OCI-LY1 (cell line): ENCODE measurements around the gene ASAP3.
A peak's percentile ranks its signal among the peaks of the same experiment; 100 is the strongest.

Source experiments
- H2AFZ ChIP-seq: fragments of 200-600 bp; sonication (generic), shearing (Covaris generic); 2 replicates; pipeline ENCODE4 v1.6.0; 2014; ENCODE audit warnings: antibody characterized with exemption, mild to moderate bottlenecking, low read length
- H3F3A ChIP-seq: fragments of 200-600 bp; sonication (generic), shearing (Covaris generic); 2 replicates; pipeline ENCODE4 v1.6.0; 2014; ENCODE audit warnings: mild to moderate bottlenecking, antibody characterized with exemption, low read length, moderate library complexity; ENCODE audit not compliant: insufficient read depth
- H3K27ac ChIP-seq: fragments of 200-600 bp; sonication (generic); 2 replicates; pipeline ENCODE4 v1.5.1; 2014; ENCODE audit warnings: low read length, mixed run types, mild to moderate bottlenecking, low read depth; ENCODE audit not compliant: poor library complexity, severe bottlenecking
- H3K27me3 ChIP-seq: fragments of 200-600 bp; sonication (generic); 2 replicates; pipeline ENCODE4 v1.6.0; 2014; ENCODE audit warnings: antibody characterized with exemption, mild to moderate bottlenecking, low read length, moderate library complexity; ENCODE audit not compliant: insufficient read depth
- H3K36me3 ChIP-seq: fragments of 200-600 bp; sonication (generic); 2 replicates; pipeline ENCODE4 v1.6.1; 2014; ENCODE audit warnings: mild to moderate bottlenecking, antibody characterized with exemption, low read length, moderate library complexity, mixed read lengths; ENCODE audit not compliant: insufficient read depth
- H3K4me1 ChIP-seq: fragments of 200-600 bp; sonication (generic); 2 replicates; pipeline ENCODE4 v1.5.1; 2014; ENCODE audit warnings: mild to moderate bottlenecking, low read length, moderate library complexity; ENCODE audit not compliant: insufficient read depth, severe bottlenecking
- H3K4me2 ChIP-seq: fragments of 200-600 bp; sonication (generic), shearing (Covaris generic); 2 replicates; pipeline ENCODE4 v1.6.1; 2014; ENCODE audit warnings: low read length
- H3K4me3 ChIP-seq: fragments of 200-600 bp; sonication (generic); 2 replicates; pipeline ENCODE4 v1.5.1; 2014; ENCODE audit warnings: low read length, low read depth, mild to moderate bottlenecking, mixed read lengths; ENCODE audit not compliant: poor library complexity, severe bottlenecking
- H3K79me2 ChIP-seq: fragments of 200-600 bp; shearing (Covaris generic); 2 replicates; pipeline ENCODE4 v1.6.1; 2016; ENCODE audit warnings: mixed run types, low read length, mixed read lengths; ENCODE audit not compliant: insufficient read depth
- H3K9ac ChIP-seq: fragments of 200-600 bp; sonication (generic), shearing (Covaris generic); 2 replicates; pipeline ENCODE4 v1.6.1; 2014; ENCODE audit warnings: mild to moderate bottlenecking, low read length, mixed read lengths
- H3K9me2 ChIP-seq: fragments of 200-600 bp; sonication (generic), shearing (Covaris generic); 2 replicates; pipeline ENCODE4 v1.6.1; 2014; ENCODE audit warnings: low read depth, mild to moderate bottlenecking, low read length, mixed read lengths
- H3K9me3 ChIP-seq: fragments of 200-600 bp; shearing (Covaris generic); 2 replicates; pipeline ENCODE4 v1.6.1; 2014; ENCODE audit warnings: low read length, mixed read lengths
- H4K20me1 ChIP-seq: fragments of 200-600 bp; sonication (generic), shearing (Covaris generic); 2 replicates; pipeline ENCODE4 v1.6.0; 2016; ENCODE audit warnings: mild to moderate bottlenecking, low read length; ENCODE audit not compliant: insufficient read depth
- EZH2 ChIP-seq: fragments of 200-600 bp; sonication (generic), shearing (Covaris generic); IDR thresholded peaks from 2 replicates; pipeline ENCODE4 v1.8.0; 2017; ENCODE audit warnings: borderline replicate concordance, mixed run types, mild to moderate bottlenecking, antibody characterized with exemption, low read length, moderate library complexity, mixed read lengths
- TF ChIP-seq, protein P1 (sequence below): fragments of 200-600 bp; sonication (generic), shearing (Covaris generic); IDR thresholded peaks from 2 replicates; pipeline ENCODE4 v1.5.1; 2017; ENCODE audit warnings: mild to moderate bottlenecking, antibody characterized with exemption, low read length, moderate library complexity, mixed read lengths

Gene ASAP3

DNA sequence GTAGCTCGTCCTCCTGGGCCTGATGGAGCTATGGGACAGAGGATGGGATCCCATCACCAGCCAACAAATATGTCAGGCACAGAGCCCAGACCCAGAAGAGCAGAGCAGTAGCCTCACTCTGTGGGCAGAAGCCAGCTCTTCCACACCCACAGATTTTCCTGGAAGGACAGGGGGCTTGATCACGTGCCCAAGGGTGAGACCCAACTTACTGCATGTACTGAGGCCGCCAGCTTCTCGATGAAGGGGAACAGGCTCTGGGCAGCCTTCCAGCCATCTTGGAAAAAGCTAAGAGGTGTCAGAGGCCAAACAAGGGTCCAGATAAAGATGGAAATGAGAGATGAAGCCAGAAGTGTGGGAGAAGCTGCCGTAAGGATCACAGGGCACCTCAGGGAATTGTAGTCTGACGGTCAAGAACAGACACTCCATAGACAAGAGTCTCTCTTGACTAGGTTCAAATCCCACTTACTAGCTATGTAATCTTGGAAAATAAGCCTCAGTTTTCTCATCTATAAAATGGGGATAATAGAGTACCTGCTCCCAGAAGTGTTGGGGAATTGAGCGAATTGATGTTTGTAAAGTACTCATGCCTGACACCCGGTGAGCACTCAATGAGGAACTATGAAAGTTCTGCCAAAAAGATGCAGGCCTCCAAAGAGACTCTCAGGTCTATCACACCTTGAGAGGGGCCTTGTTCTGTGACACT is 42.4 kb downstream of the ASAP3 start:
- H3K9me2 ChIP-seq = no peaks in the 10 kb centered on the region
- TF ChIP-seq EZH2 = no peak
- TF ChIP-seq, protein P1, sequence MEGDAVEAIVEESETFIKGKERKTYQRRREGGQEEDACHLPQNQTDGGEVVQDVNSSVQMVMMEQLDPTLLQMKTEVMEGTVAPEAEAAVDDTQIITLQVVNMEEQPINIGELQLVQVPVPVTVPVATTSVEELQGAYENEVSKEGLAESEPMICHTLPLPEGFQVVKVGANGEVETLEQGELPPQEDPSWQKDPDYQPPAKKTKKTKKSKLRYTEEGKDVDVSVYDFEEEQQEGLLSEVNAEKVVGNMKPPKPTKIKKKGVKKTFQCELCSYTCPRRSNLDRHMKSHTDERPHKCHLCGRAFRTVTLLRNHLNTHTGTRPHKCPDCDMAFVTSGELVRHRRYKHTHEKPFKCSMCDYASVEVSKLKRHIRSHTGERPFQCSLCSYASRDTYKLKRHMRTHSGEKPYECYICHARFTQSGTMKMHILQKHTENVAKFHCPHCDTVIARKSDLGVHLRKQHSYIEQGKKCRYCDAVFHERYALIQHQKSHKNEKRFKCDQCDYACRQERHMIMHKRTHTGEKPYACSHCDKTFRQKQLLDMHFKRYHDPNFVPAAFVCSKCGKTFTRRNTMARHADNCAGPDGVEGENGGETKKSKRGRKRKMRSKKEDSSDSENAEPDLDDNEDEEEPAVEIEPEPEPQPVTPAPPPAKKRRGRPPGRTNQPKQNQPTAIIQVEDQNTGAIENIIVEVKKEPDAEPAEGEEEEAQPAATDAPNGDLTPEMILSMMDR = no peak
- H3K4me2 ChIP-seq = no peak overlapping the region
- no peak overlapping the region for H2AFZ ChIP-seq
- no peaks in the 10 kb centered on the region for H3K4me1 ChIP-seq
- H3K9ac ChIP-seq = no peak overlapping the region
- no peak overlapping the region for H3K27ac ChIP-seq
- H3K27me3 ChIP-seq = no peaks in the 10 kb centered on the region; the same call in 1 of the 2 replicates
- H3K4me3 ChIP-seq = no peak overlapping the region
- no peaks in the 10 kb centered on the region for H3K79me2 ChIP-seq
- no peaks in the 10 kb centered on the region for H4K20me1 ChIP-seq
- no peaks in the 10 kb centered on the region for H3F3A ChIP-seq
- H3K9me3 ChIP-seq = no peaks in the 10 kb centered on the region
- no peaks in the 10 kb centered on the region for H3K36me3 ChIP-seq

DNA sequence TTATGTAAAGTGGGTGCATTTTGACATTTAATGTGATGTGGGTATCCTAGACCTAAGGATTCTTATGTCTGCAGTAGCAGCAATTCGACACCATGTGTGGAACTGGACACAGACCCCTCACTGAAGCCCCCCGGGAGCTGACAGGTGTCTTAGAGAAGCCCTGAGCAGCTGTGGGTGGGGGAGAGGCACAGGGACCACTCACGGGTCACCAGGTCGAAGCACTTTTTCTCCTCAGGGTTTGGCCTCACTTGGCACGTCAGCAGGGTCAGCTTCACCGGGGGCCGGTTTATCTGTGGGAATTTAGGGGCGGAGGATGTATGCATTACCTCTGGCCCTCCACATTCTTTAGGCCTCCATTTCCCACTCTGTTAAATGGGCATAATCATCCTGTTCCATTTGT is 45.4 kb downstream of the ASAP3 start:
- Histone ChIP-seq H3K9me3 (no peaks in the 10 kb centered on the region), H3K9me2 (no peaks in the 10 kb centered on the region), H3K27me3 (no peaks in the 10 kb centered on the region; the same call in 1 of the 2 replicates), H3K79me2 (no peaks in the 10 kb centered on the region), H3K4me3 (no peak overlapping the region), H3K36me3 (no peaks in the 10 kb centered on the region), H4K20me1 (no peaks in the 10 kb centered on the region), H3F3A (no peaks in the 10 kb centered on the region), H3K9ac (no peak overlapping the region), H3K27ac (no peak overlapping the region), H3K4me1 (no peaks in the 10 kb centered on the region), H2AFZ (no peak overlapping the region), H3K4me2 (no peak overlapping the region)
- TF ChIP-seq EZH2 = no peak
- TF ChIP-seq, protein P1 = no peak

DNA sequence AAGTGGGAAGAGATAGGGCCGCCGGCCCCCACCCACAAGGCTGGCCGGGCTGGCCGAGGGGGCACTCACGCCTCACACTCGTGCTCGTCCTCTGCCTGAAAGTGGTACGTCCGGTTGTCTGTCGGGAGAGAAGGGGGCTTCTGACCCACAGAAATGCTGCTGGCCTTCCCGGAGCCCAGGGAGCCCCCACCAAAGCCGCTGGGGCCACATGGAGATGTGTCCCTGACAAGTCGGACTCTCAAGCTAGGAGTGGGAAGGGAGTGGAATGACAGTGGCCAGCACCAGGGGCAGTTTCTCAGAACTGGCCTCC is 46.7 kb downstream of the ASAP3 start:
- no peaks in the 10 kb centered on the region for H3K9me3 ChIP-seq
- H3K4me1 ChIP-seq = no peaks in the 10 kb centered on the region
- no peak overlapping the region for H3K9ac ChIP-seq
- H3K4me2 ChIP-seq = 0 out of 2 replicates have a peak overlapping the region, but pooled peaks have one; percentile 39
- H3F3A ChIP-seq = no peaks in the 10 kb centered on the region
- H2AFZ ChIP-seq = no peak overlapping the region
- TF ChIP-seq EZH2 = no peak
- TF ChIP-seq, protein P1 = no peak
- no peaks in the 10 kb centered on the region for H3K36me3 ChIP-seq
- no peaks in the 10 kb centered on the region for H3K9me2 ChIP-seq
- H3K4me3 ChIP-seq = no peak overlapping the region
- H4K20me1 ChIP-seq = no peaks in the 10 kb centered on the region
- no peaks in the 10 kb centered on the region; the same call in 1 of the 2 replicates for H3K27me3 ChIP-seq
- H3K79me2 ChIP-seq = no peaks in the 10 kb centered on the region
- no peak overlapping the region for H3K27ac ChIP-seq
